Measurements from ENCODE around the gene ATP6V0B.
A peak's percentile ranks its signal among the peaks of the same experiment; 100 is the strongest.

Gene ATP6V0B

DNA sequence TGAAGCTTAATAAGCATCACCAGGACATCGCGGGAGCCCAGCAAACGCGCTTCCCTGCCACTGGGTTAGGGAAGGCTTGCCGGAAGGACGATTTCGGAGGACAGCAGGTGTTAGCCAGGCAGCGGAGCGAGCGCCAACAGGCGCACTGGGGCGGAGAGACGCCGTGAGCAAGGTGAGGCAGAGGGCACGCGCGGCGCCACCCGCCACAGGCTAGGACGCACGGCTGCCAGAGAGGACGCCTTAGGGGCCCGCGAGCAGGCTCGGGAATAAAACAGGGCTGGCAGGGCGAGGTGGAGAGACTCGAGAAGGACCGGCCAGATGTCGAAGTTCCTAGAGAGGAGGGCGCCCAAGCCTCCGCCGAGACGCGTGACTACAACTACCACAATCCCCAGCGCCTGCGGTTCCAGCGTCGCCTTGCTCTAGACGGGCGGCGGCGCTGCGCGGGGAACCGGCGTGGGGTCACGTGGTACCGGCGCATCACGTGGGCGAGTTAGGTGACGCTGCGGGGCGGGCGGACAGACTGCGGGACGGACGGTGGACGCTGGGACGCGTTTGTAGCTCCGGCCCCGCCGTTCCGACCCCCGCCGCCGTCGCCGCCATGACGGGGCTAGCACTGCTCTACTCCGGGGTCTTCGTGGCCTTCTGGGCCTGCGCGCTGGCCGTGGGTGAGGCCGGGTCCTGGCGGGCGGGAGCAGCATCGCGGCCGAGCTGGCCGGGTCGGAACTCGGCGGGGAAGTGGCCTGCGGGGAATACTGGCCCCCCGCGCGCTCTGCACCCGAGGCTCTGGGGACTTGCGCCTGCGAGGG is at the start of gene ATP6V0B:
TSS of gene ATP6V0B (plus strand) at position 518 of the 806 bp plus-strand sequence. CDS start at position 599, 81 bp downstream.
- DNase-seq (ENCODE audit: low read depth) = peak; percentile 95

DNA sequence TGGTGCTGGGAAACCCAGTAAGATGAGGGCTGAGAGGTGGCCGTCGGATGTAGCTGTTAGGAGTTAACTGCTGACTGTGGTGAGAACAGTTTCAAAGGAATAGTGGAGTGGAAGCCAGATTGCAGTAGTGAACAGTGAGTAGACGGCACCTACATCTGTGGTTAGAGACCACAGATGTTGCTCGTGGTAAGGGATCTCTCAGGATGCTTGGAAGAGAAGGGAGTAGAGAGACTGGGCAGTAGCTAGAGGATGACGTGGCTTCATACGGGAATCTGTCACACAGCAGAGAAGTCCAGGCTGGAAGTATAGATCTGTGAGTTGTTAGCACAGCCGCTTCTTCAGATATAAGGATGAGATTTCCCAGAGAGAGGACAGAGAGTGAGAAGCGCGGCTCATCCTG is 48.9 kb upstream of the ATP6V0B start:
- no peak for DNase-seq (ENCODE audit: low read depth)

DNA sequence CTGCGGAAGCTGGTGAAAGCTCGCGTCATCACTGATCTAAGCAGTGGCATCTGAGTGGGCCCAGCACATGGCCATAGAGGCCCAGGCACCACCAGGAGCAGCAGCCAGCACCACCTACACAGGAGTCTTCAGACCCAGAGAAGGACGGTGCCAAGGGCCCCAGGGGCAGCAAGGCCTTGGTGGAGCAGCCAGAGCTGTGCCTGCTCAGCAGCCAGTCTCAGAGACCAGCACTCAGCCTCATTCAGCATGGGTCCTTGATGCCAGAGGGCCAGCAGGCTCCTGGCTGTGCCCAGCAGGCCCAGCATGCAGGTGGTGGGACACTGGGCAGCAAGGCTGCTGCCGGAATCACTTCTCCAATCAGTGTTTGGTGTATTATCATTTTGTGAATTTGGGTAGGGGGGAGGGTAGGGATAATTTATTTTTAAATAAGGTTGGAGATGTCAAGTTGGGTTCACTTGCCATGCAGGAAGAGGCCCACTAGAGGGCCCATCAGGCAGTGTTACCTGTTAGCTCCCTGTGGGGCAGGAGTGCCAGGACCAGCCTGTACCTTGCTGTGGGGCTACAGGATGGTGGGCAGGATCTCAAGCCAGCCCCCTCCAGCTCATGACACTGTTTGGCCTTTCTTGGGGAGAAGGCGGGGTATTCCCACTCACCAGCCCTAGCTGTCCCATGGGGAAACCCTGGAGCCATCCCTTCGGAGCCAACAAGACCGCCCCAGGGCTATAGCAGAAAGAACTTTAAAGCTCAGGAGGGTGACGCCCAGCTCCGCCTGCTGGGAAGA is 44.4 kb upstream of the ATP6V0B start:
- DNase-seq (ENCODE audit: low read depth) = no peak

DNA sequence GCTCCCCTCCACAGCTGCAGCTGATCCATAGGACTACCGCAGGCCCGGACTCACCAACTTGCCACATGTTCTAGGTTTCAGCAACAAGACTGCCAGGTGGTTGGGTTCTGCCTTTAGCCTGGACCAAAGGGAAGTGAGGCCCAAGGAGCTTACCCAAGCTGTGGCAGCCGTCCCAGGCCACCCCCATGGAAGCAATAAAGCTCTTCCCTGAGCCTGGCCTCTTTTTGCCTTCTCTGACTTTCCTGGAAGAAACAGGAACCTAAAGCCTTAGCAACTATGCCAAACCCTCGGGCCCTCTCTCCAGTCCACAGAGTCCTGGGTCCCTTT is 43.8 kb upstream of the ATP6V0B start:
- no peak for DNase-seq (ENCODE audit: low read depth)

- no peak for DNase-seq (ENCODE audit: low read depth)
Observed at GRCh38 chr1:43931711-43932660, 42.8 kb upstream of the ATP6V0B start.

DNA sequence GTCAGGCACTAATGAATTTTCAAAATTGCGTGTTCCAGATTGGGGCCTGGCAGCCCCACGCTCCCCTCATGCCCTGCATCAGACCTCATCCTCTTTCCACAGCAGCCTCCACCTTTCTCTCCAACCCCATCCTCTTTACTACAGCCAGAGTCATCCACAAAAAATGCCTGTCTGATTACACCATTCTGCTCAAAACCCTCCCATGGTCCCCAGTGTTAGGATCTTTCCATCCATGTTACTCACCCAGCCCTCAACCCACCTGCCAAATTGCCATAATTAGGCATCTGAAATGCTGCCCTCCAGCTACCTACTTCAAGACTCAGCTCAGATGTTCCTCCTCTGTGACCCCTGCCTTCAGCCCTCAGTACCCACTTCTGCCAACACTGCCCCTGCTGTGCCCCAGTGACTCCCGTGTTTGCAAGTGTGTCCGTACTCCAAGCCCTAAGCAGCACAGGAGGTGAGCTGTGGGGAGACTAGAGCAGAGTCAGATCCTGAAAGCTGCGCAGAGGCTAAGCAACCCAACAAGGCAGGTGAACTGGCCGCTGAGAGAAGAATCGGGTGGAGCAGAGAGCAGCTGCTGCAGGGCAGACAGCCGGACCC is 41.9 kb upstream of the ATP6V0B start:
- no peak for DNase-seq (ENCODE audit: low read depth)

GRCh38 chr1:43933386-43934100 is 41.2 kb upstream of the ATP6V0B start, which contains the start of gene ARTN:
Gene ARTN (plus strand): TSS chr1:43933801. CDS start chr1:43935657, 1,856 bp downstream.
- DNase-seq (ENCODE audit: low read depth) = no peak

DNA sequence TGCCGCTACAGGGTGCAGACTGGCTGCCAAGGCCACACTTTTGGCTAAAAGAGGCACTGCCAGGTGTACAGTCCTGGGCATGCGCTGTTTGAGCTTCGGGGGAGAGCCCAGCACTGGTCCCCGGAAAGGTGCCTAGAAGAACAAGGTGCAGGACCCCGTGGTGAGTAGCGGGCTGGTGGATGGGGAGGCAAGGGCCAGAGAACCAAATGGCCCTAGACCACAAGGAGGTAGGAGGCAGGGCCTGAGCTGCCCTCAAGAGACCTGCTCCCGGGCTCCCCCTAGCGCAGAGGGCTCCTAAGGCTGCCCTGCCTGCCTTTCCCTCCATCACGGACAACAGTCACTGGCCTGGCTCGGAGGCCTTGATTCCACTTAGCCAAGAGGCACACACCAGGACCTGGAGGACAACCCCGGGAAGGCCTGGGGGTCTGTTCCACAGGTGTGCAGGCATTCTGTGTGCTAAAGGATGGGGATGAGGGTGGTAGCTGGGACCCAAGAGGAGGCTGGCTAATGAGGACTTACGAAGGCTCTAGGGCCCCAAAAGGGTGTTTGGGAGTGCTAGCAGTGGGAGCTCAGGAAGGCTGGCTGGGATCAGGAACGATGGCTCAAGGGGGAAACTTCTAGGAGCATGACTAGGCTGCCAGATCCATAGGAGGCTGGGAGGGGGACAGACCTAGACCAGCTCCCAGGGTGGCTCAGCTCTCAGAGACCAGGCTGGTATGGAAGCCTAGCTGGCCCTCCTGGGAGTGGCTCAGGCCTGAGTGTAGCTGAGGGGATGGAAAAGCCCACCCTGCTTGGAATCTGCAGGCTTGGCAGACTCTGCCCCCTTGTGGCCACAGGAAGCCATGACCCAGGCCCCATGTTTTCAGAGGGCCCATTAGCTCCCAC is 40.4 kb upstream of the ATP6V0B start:
- peak; percentile 15 for DNase-seq (ENCODE audit: low read depth)

DNA sequence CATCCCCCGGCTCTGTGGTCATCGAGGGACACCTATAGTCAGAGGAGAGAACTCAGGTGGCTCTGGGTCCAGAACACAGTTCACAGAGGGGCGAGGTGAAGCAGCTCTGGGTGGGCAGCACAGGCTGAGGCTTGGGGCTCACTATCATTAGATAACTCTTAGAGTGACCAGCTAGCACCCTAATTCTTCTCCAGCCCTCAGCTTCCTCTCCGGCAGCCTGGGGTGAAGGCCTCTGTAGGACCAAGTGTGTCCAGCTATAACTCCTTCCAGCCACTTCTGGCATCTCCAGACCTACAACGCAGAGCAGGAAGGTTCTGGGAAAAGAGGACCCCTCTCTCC is 39.8 kb upstream of the ATP6V0B start:
- no peak for DNase-seq (ENCODE audit: low read depth)

GRCh38 chr1:43935711-43936427 is 38.9 kb upstream of the ATP6V0B start:
- DNase-seq (ENCODE audit: low read depth) = no peak

DNA sequence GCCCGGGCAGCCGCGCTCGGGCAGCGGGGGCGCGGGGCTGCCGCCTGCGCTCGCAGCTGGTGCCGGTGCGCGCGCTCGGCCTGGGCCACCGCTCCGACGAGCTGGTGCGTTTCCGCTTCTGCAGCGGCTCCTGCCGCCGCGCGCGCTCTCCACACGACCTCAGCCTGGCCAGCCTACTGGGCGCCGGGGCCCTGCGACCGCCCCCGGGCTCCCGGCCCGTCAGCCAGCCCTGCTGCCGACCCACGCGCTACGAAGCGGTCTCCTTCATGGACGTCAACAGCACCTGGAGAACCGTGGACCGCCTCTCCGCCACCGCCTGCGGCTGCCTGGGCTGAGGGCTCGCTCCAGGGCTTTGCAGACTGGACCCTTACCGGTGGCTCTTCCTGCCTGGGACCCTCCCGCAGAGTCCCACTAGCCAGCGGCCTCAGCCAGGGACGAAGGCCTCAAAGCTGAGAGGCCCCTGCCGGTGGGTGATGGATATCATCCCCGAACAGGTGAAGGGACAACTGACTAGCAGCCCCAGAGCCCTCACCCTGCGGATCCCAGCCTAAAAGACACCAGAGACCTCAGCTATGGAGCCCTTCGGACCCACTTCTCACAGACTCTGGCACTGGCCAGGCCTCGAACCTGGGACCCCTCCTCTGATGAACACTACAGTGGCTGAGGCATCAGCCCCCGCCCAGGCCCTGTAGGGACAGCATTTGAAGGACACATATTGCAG is 38.2 kb upstream of the ATP6V0B start:
- DNase-seq (ENCODE audit: low read depth) = no peak

DNA sequence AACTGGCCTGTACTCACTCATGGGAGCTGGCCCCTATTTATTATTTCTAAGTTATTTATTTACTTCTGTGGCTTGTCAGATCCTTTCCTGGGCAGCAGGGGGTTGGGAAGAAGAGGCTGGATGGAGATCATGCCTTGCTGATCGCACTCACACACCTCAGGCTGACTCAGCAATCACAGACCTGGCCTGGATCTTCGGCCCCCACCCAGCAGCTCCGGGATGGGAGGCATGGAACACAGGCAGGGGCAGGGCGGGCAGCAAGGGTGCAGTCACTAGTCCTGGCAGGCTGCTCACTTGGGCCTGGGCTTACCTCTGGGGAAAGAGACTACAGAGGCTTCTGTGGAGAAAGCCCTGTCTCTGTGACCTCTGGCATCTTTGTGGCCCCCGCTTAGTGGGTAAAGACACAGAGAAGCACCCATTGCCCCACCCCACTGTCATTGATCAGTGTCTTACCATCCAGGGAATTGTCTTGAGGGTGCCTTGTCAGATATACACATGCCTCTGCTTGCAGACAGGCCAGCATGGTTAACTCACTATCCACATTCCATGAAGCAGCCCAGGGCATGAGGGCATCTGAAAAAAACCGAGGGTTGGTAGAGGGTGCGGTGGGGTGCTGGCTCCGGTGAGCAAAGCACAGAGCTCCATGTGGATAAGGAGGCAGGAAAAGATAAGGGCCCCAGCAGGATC is 37.4 kb upstream of the ATP6V0B start:
- no peak for DNase-seq (ENCODE audit: low read depth)

DNA sequence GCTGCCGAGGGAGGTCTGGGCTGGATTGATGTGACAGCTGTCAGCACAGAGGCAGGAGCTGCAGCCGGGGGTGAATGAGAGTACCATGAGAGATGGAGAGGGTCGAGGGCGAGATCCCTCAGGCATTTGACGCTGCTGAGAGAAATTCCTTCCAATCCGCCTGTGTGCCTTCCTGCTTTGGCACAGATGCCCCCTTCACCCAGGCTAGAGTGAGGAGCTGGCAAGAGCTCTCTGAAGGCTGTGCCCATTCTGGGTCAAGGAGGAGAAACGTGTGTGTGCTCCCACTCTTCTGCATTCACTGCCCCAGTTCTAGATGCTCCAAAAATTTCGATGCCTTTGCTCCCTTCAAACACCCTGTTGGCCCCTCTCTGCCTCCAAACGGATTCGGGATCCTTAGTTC is 36.4 kb upstream of the ATP6V0B start:
- DNase-seq (ENCODE audit: low read depth) = no peak

GRCh38 chr1:43938892-43939587 is 35.7 kb upstream of the ATP6V0B start:
- no peak for DNase-seq (ENCODE audit: low read depth)

GRCh38 chr1:43942411-43942810 is 32.3 kb upstream of the ATP6V0B start:
- DNase-seq (ENCODE audit: low read depth) = no peak

DNA sequence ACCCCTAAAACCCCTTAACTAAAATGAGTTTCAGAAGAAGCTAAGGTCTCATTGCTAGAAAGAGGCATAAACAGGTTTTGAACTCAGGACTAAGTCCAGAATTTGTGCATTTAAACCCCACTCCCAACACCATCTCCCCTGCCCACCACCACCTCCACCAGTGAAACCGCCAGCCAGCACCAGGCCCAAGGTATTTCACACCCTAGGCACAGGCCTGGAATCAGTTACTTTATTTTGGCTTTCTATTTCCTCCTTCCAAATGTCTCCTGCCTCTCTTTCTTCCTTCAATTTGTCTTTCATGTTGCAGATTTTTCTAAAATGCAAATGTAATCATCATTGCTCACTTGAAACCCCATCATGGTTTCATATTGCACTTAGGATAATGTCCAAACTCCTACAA is 29.9 kb upstream of the ATP6V0B start:
- DNase-seq (ENCODE audit: low read depth) = no peak

- DNase-seq (ENCODE audit: low read depth) = no peak
Observed at GRCh38 chr1:43945674-43946235, 29.0 kb upstream of the ATP6V0B start.

Data from stimulated activated CD8-positive, alpha-beta memory T cell treated with anti-CD3 and anti-CD28 coated beads, Interleukin-7, amount 100 ng/mL, for 24 hours (primary cell).